Heart left ventricle (tissue), 16 donors: ENCODE measurements around the gene MYEF2. TPM values are rescaled to one million over a fixed set of nuclear protein-coding genes. Genes with fewer than 3 reads are reported as not detected.

Source experiments
- ATAC-seq, 4 donors: fragments of 200-7000 bp; cut with Tn5 transposase; one replicate each; pipeline ENCODE4 v1.9.1; 2020 to 2022; ENCODE audit warnings: moderate library complexity in 4 of 4, mild to moderate bottlenecking in 3 of 4, moderate number of reproducible peaks in 1 of 4
- DNase-seq, 5 donors: peaks; one replicate each; pipeline ENCODE4 v3.0.0-alpha.2; 2020
- H3K27ac ChIP-seq, 12 donors: fragments of 200-600 bp; sonication (generic) in 4 of 12; one replicate each; pipeline versions ENCODE4 v1.5.0 to v1.8.0; 2016 to 2022; ENCODE audit warnings: mild to moderate bottlenecking in 2 of 12
- H3K27me3 ChIP-seq, 9 donors: fragments of 200-600 bp; sonication (generic) in 2 of 9; one replicate each; pipeline versions ENCODE4 v1.5.1 to v1.8.0; 2016 to 2022; ENCODE audit warnings: mild to moderate bottlenecking in 3 of 9
- H3K36me3 ChIP-seq, 9 donors: fragments of 200-600 bp; sonication (generic) in 2 of 9; one replicate each; pipeline versions ENCODE4 v1.5.0 to v1.8.0; 2018 to 2022; ENCODE audit warnings: mild to moderate bottlenecking in 2 of 9
- H3K4me1 ChIP-seq, 12 donors: fragments of 200-600 bp; sonication (generic) in 4 of 12; one replicate each; pipeline versions ENCODE4 v1.5.0 to v1.8.0; 2016 to 2022; ENCODE audit warnings: mild to moderate bottlenecking in 3 of 12
- H3K4me3 ChIP-seq, 12 donors: fragments of 200-600 bp; sonication (generic) in 4 of 12; one replicate each; pipeline versions ENCODE4 v1.5.0 to v1.8.0; 2017 to 2022; ENCODE audit warnings: mild to moderate bottlenecking in 9 of 12, moderate library complexity in 4 of 12
- H3K9me3 ChIP-seq, 12 donors: fragments of 200-600 bp; sonication (generic) in 4 of 12; one replicate each; pipeline versions ENCODE4 v1.5.0 to v1.8.0; 2016 to 2022; ENCODE audit warnings: mild to moderate bottlenecking in 1 of 12
- CTCF ChIP-seq, 12 donors: fragments of 200-600 bp; sonication (generic) in 4 of 12; IDR thresholded peaks; one replicate each; pipeline versions ENCODE4 v1.5.0 to v1.8.0; 2018 to 2022; ENCODE audit warnings: antibody characterized with exemption in 12 of 12, mild to moderate bottlenecking in 5 of 12
- POLR2A ChIP-seq, 2 donors: fragments of 450-650 bp; IDR thresholded peaks; one replicate each; pipeline ENCODE4 v1.6.1; 2017; ENCODE audit warnings: antibody characterized with exemption in 2 of 2, mild to moderate bottlenecking in 2 of 2, moderate library complexity in 2 of 2
- WGBS, 4 donors: extraction: QIAGEN DNeasy Blood & Tissue Kit in 2 of 4; methylation state at CpG; one replicate each; pipeline versions ENCODE4 v1.1.5 to v1.1.7; 2013 to 2018; 5-methylcytosine and 5-hydroxymethylcytosine counted together
- intact Hi-C, 10 donors: fragments of 100-400 bp; cut with DNase I; formaldehyde crosslinking; loops; one replicate each; pipeline versions ENCODE4 v1.11.1 to v1.14.2; 2022
- polyA plus RNA-seq, 2 donors: library from polyadenylated mRNA; stranded (reverse); fragments of 200-250 nt; gene quantifications; one replicate each; pipeline ENCODE4 v1.2.3, GENCODE V29; 2013
- total RNA-seq, 9 donors: library from RNA; depleted of rRNA in 2 of 9; stranded (reverse); fragments of >200 nt in 2 of 9; fragmentation: NEBNext Ultra II Directional in 3 of 9; extraction: Animal tissue kit (Norgen Biotek cat#: 25700) in 3 of 9; gene quantifications; one replicate each; pipeline versions ENCODE4 v1.1.0 to v1.2.4, GENCODE V29; 2016 to 2023
- donor health status: ischemic (EF 13 %, LVEDD 7.1; RV severe dilation, severe dysfunction).
- donor health status: healthy with polysubstance abuse.
- donor health status: DM: no; HTN: yes; CAD: no.
- donor health status: DM: no; HTN: no; CAD: no.
- donor health status: ischemic (EF 25% LVEDD 6.9; RV normal size, moderate dysfunction).
- donor health status: ischemic (EF 25% LVEDD 5.7; RV mildly dilated, moderate dysfunction).
- donor health status: healthy.
- donor health status: DM: yes; HTN: yes; CAD: no.
- donor health status: ischemic (EF 35%, LVEDD 5.7; RV mildly dilated, moderate dysfunction).
- donor health status: nonischemic (EF 11% LVEDD 7.7; RV severe dilation, severe dysfunction).
- donor health status: DM: yes; HTN: yes; CAD: no.
- donor health status: PGD.
- donor health status: ischemic (EF 29% LVEDD 5.4; RV normal size, mild dysfunction).
- donor health status: nonischemic (EF 23%, LVEDD 6.1; RV moderate dilation, normal function).

MYEF2 gene
- total and polyA plus RNA-seq, 11 donors, result 5.5 to 17.3 (median 11.4) TPM

GRCh38 chr15:48176112-48176511, 2.0 kb downstream of the MYEF2 start:
- Histone ChIP-seq H3K27me3 (peaks cover 0 to 20% (median 0%) of the 10 kb centered on the region in 9 donors), H3K4me1 (peaks cover 0 to 16% (median 7%) of the 10 kb centered on the region in 12 donors), H3K27ac (no peak overlapping the region), H3K36me3 (no peaks in the 10 kb centered on the region), H3K4me3 (no peak overlapping the region), H3K9me3 (peaks cover 0 to 20% (median 3%) of the 10 kb centered on the region in 12 donors)
- intact Hi-C loops, result no loop called here
- TF ChIP-seq CTCF (IDR thresholded peaks at IDR 0.05), result no peak
- TF ChIP-seq POLR2A (IDR thresholded peaks at IDR 0.05), result no peak
- DNase-seq (no peak), ATAC-seq (no peak)
- WGBS, 4 donors, result 79 to 88% (median 85%) methylated on average over 4 of the region's 4 CpGs

DNA sequence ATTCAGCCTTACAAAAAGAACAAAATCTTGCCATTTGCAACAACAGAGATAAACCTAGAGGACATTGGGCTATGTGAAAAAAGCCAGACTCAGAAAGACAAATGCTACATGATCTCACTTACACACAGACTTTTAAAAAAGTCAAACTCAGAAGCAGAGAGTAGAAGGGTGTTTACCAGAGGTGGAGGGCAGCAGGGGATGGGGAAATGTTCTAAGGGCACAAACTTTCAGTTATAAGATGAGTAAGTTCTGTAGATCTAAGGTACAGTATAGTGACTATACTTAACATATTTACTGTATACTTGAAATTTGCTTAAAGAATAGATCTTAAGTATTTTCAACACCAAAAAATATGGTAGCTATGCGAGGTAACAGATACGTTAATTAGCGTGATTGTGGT, 3.0 kb downstream of the MYEF2 start:
- peaks cover 0 to 15% (median 0%) of the 10 kb centered on the region in 9 donors for H3K27me3 ChIP-seq
- H3K9me3 ChIP-seq, result peaks cover 0 to 20% (median 3%) of the 10 kb centered on the region in 12 donors
- H3K27ac ChIP-seq, result no peak overlapping the region
- peaks cover 0 to 16% (median 7%) of the 10 kb centered on the region in 12 donors for H3K4me1 ChIP-seq
- WGBS, 4 donors, result 90 to 97% (median 96%) methylated on average over 3 of the region's 3 CpGs
- no peaks in the 10 kb centered on the region for H3K36me3 ChIP-seq
- intact Hi-C loops, result no loop called here
- no peak overlapping the region for H3K4me3 ChIP-seq
- no peak for ATAC-seq
- TF ChIP-seq CTCF (IDR thresholded peaks at IDR 0.05), result no peak
- TF ChIP-seq POLR2A (IDR thresholded peaks at IDR 0.05), result no peak
- no peak for DNase-seq

DNA sequence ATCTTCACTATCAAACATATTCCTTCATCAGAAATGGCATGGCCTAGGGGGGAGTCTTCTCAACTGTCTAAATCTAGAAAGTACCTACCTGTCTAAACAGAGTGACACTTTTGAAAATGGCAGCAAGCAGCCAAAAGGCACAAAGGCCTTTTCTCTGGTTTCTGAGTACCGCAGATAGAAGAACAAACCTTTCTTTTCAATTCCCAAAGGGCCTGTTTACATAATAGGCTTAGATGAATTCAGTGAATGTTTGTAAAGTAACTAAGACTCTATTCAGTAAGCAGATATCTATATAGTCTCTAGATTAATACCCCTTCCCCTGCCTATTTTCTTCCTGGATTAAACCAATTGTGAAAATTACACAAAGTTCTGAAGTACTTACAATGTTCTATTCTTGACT, 7.1 kb downstream of the MYEF2 start:
- Histone ChIP-seq H3K9me3 (peaks cover 0 to 20% (median 3%) of the 10 kb centered on the region in 12 donors), H3K4me1 (no peaks in the 10 kb centered on the region), H3K27me3 (no peaks in the 10 kb centered on the region), H3K27ac (no peak overlapping the region), H3K4me3 (no peak overlapping the region), H3K36me3 (peaks cover 0 to 6% (median 0%) of the 10 kb centered on the region in 9 donors)
- DNase-seq (no peak), ATAC-seq (no peak)
- TF ChIP-seq POLR2A (IDR thresholded peaks at IDR 0.05), result no peak
- no peak for TF ChIP-seq CTCF (IDR thresholded peaks at IDR 0.05)
- intact Hi-C loops, result no loop called here
- 68 to 95% (median 83%) methylated on average over 1 of the region's 1 CpG for whole genome bisulfite sequencing, 4 donors

DNA sequence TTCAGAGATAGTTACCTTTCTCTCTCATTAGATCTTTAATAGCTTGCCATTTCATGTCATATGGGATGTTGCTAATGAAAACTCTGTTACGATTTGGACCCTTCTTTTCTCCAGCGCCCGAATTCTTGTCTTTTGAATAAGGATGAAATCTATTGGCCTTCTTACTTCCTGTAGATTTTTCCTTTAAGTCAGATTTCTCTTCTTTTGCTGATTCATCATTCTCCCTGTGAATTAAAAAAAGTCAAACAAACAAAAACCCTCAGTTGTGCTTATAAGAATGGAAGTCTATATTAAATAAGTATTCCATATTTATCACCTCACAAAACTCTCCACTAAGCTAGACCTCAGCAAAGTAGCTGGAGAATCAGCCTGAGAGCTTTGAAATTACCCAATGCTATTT, 9.5 kb downstream of the MYEF2 start:
- peaks cover 0 to 18% (median 3%) of the 10 kb centered on the region in 12 donors for H3K9me3 ChIP-seq
- WGBS, 4 donors, result 53 to 61% (median 57%) methylated on average over 3 of the region's 3 CpGs
- no peak for ATAC-seq

More for the DNA sequence above, 9.5 kb downstream of the MYEF2 start:
- no peak for TF ChIP-seq POLR2A (IDR thresholded peaks at IDR 0.05)
- TF ChIP-seq CTCF (IDR thresholded peaks at IDR 0.05), result no peak
- DNase-seq, result no peak
- Histone ChIP-seq H3K27ac (no peak overlapping the region), H3K27me3 (no peaks in the 10 kb centered on the region), H3K36me3 (peaks cover 0 to 6% (median 0%) of the 10 kb centered on the region in 9 donors), H3K4me1 (no peaks in the 10 kb centered on the region), H3K4me3 (no peak overlapping the region)
- intact Hi-C loops, result no loop called here
